ENCODE measurements around the gene PPAT.

PPAT gene

GRCh38 chr4:56386091-56386490, 49.3 kb downstream of the PPAT start:
- Histone ChIP-seq H3K27ac (replicated peaks) (peak overlapping the region; percentile 51), H3K4me3 (replicated peaks; ENCODE audit: insufficient read depth, low read length) (peak overlapping the region; percentile 32), H3K27me3 (ENCODE audit: insufficient read depth, poor library complexity, severe bottlenecking) (no peaks in the 10 kb centered on the region)
- DNase-seq (ENCODE audit: low read depth in 1 of 2, low spot score in 1 of 2): no peak
- TF ChIP-seq REST (IDR thresholded peaks at IDR 0.05; ENCODE audit: insufficient replicate concordance, low read depth) (no peak), POLR2AphosphoS5 (IDR thresholded peaks at IDR 0.05; ENCODE audit: low read depth) (no peak), CTCF (IDR thresholded peaks at IDR 0.05; ENCODE audit: insufficient read depth, low read length) (no peak), GABPA (IDR thresholded peaks at IDR 0.05; ENCODE audit: low read depth) (no peak), SPI1 (IDR thresholded peaks at IDR 0.05; ENCODE audit: borderline replicate concordance, low read depth) (no peak)

- no peak overlapping the region for H3K27ac ChIP-seq (replicated peaks)
- no peak for DNase-seq (ENCODE audit: low read depth in 1 of 2, low spot score in 1 of 2)
- H3K27me3 ChIP-seq (ENCODE audit: insufficient read depth, poor library complexity, severe bottlenecking): no peaks in the 10 kb centered on the region
- TF ChIP-seq REST (IDR thresholded peaks at IDR 0.05; ENCODE audit: insufficient replicate concordance, low read depth): no peak
- TF ChIP-seq CTCF (IDR thresholded peaks at IDR 0.05; ENCODE audit: insufficient read depth, low read length): no peak
- TF ChIP-seq GABPA (IDR thresholded peaks at IDR 0.05; ENCODE audit: low read depth): no peak
- TF ChIP-seq POLR2AphosphoS5 (IDR thresholded peaks at IDR 0.05; ENCODE audit: low read depth): no peak
- no peak for TF ChIP-seq SPI1 (IDR thresholded peaks at IDR 0.05; ENCODE audit: borderline replicate concordance, low read depth)
- no peak overlapping the region for H3K4me3 ChIP-seq (replicated peaks; ENCODE audit: insufficient read depth, low read length)
These were observed 60.0 kb downstream of the PPAT start for GRCh38 chr4:56375458-56375857.

GRCh38 chr4:56374956-56375355, 60.5 kb downstream of the PPAT start:
- Histone ChIP-seq H3K4me3 (replicated peaks; ENCODE audit: insufficient read depth, low read length) (no peak overlapping the region), H3K27ac (replicated peaks) (no peak overlapping the region), H3K27me3 (ENCODE audit: insufficient read depth, poor library complexity, severe bottlenecking) (no peaks in the 10 kb centered on the region)
- no peak for TF ChIP-seq GABPA (IDR thresholded peaks at IDR 0.05; ENCODE audit: low read depth)
- no peak for TF ChIP-seq REST (IDR thresholded peaks at IDR 0.05; ENCODE audit: insufficient replicate concordance, low read depth)
- no peak for TF ChIP-seq SPI1 (IDR thresholded peaks at IDR 0.05; ENCODE audit: borderline replicate concordance, low read depth)
- no peak for TF ChIP-seq CTCF (IDR thresholded peaks at IDR 0.05; ENCODE audit: insufficient read depth, low read length)
- TF ChIP-seq POLR2AphosphoS5 (IDR thresholded peaks at IDR 0.05; ENCODE audit: low read depth): no peak
- no peak for DNase-seq (ENCODE audit: low read depth in 1 of 2, low spot score in 1 of 2)
